GM18502 (cell line): ENCODE results near the gene MYMX.
"Not testable (repeated sequence)": the region's sequence is repeated elsewhere in the genome, so short reads cannot be mapped to it uniquely, and the experiment has no call there.

Experiments
- ATAC-seq: cut with Tn5 transposase; IDR thresholded peaks from one replicate; pipeline ENCODE4 v1.9.1; 2021; ENCODE audit warnings: mild to moderate bottlenecking; ENCODE audit not compliant: unreplicated experiment, poor library complexity

The MYMX gene

GRCh38 chr6:44185953-44186634 is 30.6 kb upstream of the MYMX start:
- ATAC-seq: no peak

GRCh38 chr6:44186635-44187025 is 30.1 kb upstream of the MYMX start:
- no peak for ATAC-seq

GRCh38 chr6:44188819-44189218 is 27.9 kb upstream of the MYMX start:
- ATAC-seq: no peak

GRCh38 chr6:44189257-44189656 is 27.5 kb upstream of the MYMX start:
- ATAC-seq: no peak

GRCh38 chr6:44190715-44191114 is 26.0 kb upstream of the MYMX start:
- peak; percentile 71 for ATAC-seq

GRCh38 chr6:44192428-44193041 is 24.2 kb upstream of the MYMX start:
- ATAC-seq: no peak

GRCh38 chr6:44193307-44193910 is 23.3 kb upstream of the MYMX start:
- no peak for ATAC-seq

- ATAC-seq: no peak
Observed at GRCh38 chr6:44194326-44194725, 22.4 kb upstream of the MYMX start.

- ATAC-seq: not testable (repeated sequence)
Observed at GRCh38 chr6:44196351-44196750, 20.4 kb upstream of the MYMX start.

- ATAC-seq: no peak
Observed at GRCh38 chr6:44198684-44199083, 18.0 kb upstream of the MYMX start.

GRCh38 chr6:44199883-44200282 is 16.8 kb upstream of the MYMX start:
- no peak for ATAC-seq

GRCh38 chr6:44201200-44201599 is 15.5 kb upstream of the MYMX start:
- no peak for ATAC-seq

- ATAC-seq: no peak
Observed at GRCh38 chr6:44201638-44202303, 15.0 kb upstream of the MYMX start.

- ATAC-seq: no peak
Observed at GRCh38 chr6:44202332-44202971, 14.3 kb upstream of the MYMX start.

- no peak for ATAC-seq
Observed at GRCh38 chr6:44202972-44203750, 13.6 kb upstream of the MYMX start.

GRCh38 chr6:44203955-44204354 is 12.8 kb upstream of the MYMX start:
- ATAC-seq: no peak

- ATAC-seq: no peak
Observed at GRCh38 chr6:44207966-44208365, 8.8 kb upstream of the MYMX start.

- no peak for ATAC-seq
Observed at GRCh38 chr6:44211284-44211683, 5.4 kb upstream of the MYMX start.

GRCh38 chr6:44214307-44214706 is 2.4 kb upstream of the MYMX start:
- no peak for ATAC-seq
